Measurements from ENCODE around the gene TGM3. TPM values are rescaled to one million over a fixed set of nuclear protein-coding genes. Genes with fewer than 3 reads are reported as not detected.

Gene TGM3
- total and polyA plus RNA-seq, 12 donors: 0.13 to 1.7 (median 0.37) TPM; not detected in 6

- intact Hi-C loops (cut with DNase I): no loop called here
- Histone ChIP-seq H3K36me3 (replicated peaks in 1 of 2) (no peaks in the 10 kb centered on the region), H3K9me3 (replicated peaks in 1 of 3) (no peaks in the 10 kb centered on the region), H3K27ac (no peak overlapping the region), H3K4me3 (no peak overlapping the region), H3K4me1 (replicated peaks in 1 of 2) (no peaks in the 10 kb centered on the region), H3K27me3 (no peaks in the 10 kb centered on the region)
- no peak for TF ChIP-seq POLR2A (IDR thresholded peaks at IDR 0.05)
- TF ChIP-seq CTCF (IDR thresholded peaks at IDR 0.05): no peak
- peak in 1 of 7 donors; percentile 14 for DNase-seq
- 77 to 86% (median 83%) methylated on average over 6 of the region's 6 CpGs for WGBS, 4 donors
Measured at GRCh38 chr20:2333821-2334220, 38.0 kb downstream of the TGM3 start.

GRCh38 chr20:2335096-2335870, 39.5 kb downstream of the TGM3 start:
- H3K4me1 ChIP-seq (replicated peaks in 1 of 2): no peaks in the 10 kb centered on the region
- DNase-seq: peak in 1 of 7 donors; percentile 30
- WGBS, 4 donors: 84 to 91% (median 88%) methylated on average over 4 to 9 of the region's 9 CpGs

GRCh38 chr20:2336471-2336870, 40.7 kb downstream of the TGM3 start:
- TF ChIP-seq POLR2A (IDR thresholded peaks at IDR 0.05) (no peak), CTCF (IDR thresholded peaks at IDR 0.05) (no peak)
- Histone ChIP-seq H3K4me3 (no peak overlapping the region), H3K27ac (no peak overlapping the region), H3K9me3 (replicated peaks in 1 of 3) (no peaks in the 10 kb centered on the region), H3K36me3 (replicated peaks in 1 of 2) (no peaks in the 10 kb centered on the region), H3K27me3 (no peaks in the 10 kb centered on the region), H3K4me1 (replicated peaks in 1 of 2) (no peaks in the 10 kb centered on the region)
- 78 to 82% (median 82%) methylated on average over 3 to 4 of the region's 4 CpGs for WGBS, 4 donors
- peak in 1 of 7 donors; percentile 34 for DNase-seq
- intact Hi-C loops (cut with DNase I): no loop called here

More at GRCh38 chr20:2335096-2335870, 39.5 kb downstream of the TGM3 start:
- Histone ChIP-seq H3K27me3 (no peaks in the 10 kb centered on the region), H3K27ac (no peak overlapping the region), H3K36me3 (replicated peaks in 1 of 2) (no peaks in the 10 kb centered on the region), H3K4me3 (no peak overlapping the region), H3K9me3 (replicated peaks in 1 of 3) (no peaks in the 10 kb centered on the region)
- TF ChIP-seq CTCF (IDR thresholded peaks at IDR 0.05) (no peak), POLR2A (IDR thresholded peaks at IDR 0.05) (no peak)
- intact Hi-C loops (cut with DNase I): no loop called here

GRCh38 chr20:2337142-2337541, 41.3 kb downstream of the TGM3 start:
- Histone ChIP-seq H3K36me3 (replicated peaks in 1 of 2) (no peaks in the 10 kb centered on the region), H3K4me1 (replicated peaks in 1 of 2) (no peaks in the 10 kb centered on the region), H3K27ac (no peak overlapping the region), H3K27me3 (no peaks in the 10 kb centered on the region), H3K4me3 (no peak overlapping the region), H3K9me3 (replicated peaks in 1 of 3) (no peaks in the 10 kb centered on the region)
- 79 to 89% (median 84%) methylated on average over 2 to 5 of the region's 5 CpGs for WGBS, 4 donors
- TF ChIP-seq POLR2A (IDR thresholded peaks at IDR 0.05) (no peak), CTCF (IDR thresholded peaks at IDR 0.05) (no peak)
- intact Hi-C loops (cut with DNase I): no loop called here
- peak in 1 of 7 donors; percentile 30 for DNase-seq
